WTC11 (cell line): ENCODE measurements around the gene TMEM164. TPM values are rescaled to one million over a fixed set of nuclear protein-coding genes. Genes with fewer than 3 reads are reported as not detected.

Experiments
- ATAC-seq: fragments of 200-7000 bp; cut with Tn5 transposase; 2 replicates; pipeline ENCODE4 v1.10.0; 2021; ENCODE audit warnings: mild to moderate bottlenecking, moderate library complexity
- CTCF ChIA-PET: fragments of 300-600 bp; sonication (Branson Sonifier 250); formaldehyde crosslinking; loops from one replicate; lab custom pipeline; 2021; ENCODE audit warnings: antibody characterized with exemption; lab: Charles Lee
- POLR2A ChIA-PET: fragments of 350-600 bp; sonication (Branson Sonifier 250); formaldehyde crosslinking; loops from one replicate; lab custom pipeline; 2021; ENCODE audit warnings: antibody characterized with exemption; lab: Charles Lee
- DNase-seq: peaks from one replicate; pipeline ENCODE4 v3.0.0; 2021; ENCODE audit warnings: low spot score
- H3K27ac Mint-ChIP-seq: 2 replicates; pipeline ENCODE4 v1.8.0; 2021; ENCODE audit warnings: mixed read lengths
- H3K27me3 Mint-ChIP-seq: 2 replicates; pipeline ENCODE4 v1.8.0; 2021; ENCODE audit warnings: low read depth, mild to moderate bottlenecking, moderate library complexity, mixed read lengths
- H3K36me3 Mint-ChIP-seq: 2 replicates; pipeline ENCODE4 v1.8.0; 2021; ENCODE audit warnings: mixed read lengths
- H3K4me1 Mint-ChIP-seq: 2 replicates; pipeline ENCODE4 v1.8.0; 2022; ENCODE audit warnings: mixed read lengths
- H3K4me3 Mint-ChIP-seq: 2 replicates; pipeline ENCODE4 v1.8.0; 2021; ENCODE audit warnings: mild to moderate bottlenecking, moderate library complexity, mixed read lengths
- H3K9me3 Mint-ChIP-seq: 2 replicates; pipeline ENCODE4 v1.8.0; 2021; ENCODE audit warnings: mixed read lengths
- ETV6 ChIP-seq: sonication (generic); formaldehyde crosslinking; IDR thresholded peaks from 2 replicates; pipeline ENCODE4 v1.8.1; 2022; ENCODE audit warnings: mild to moderate bottlenecking, missing genetic modification reagents
- GRHL2 ChIP-seq: fragments of 250-450 bp; sonication (Bioruptor Pico); IDR thresholded peaks from 2 replicates; pipeline ENCODE4 v1.8.0; 2022; ENCODE audit warnings: mild to moderate bottlenecking, moderate library complexity; ENCODE audit not compliant: insufficient replicate concordance, severe bottlenecking
- IRF2 ChIP-seq: sonication (generic); formaldehyde crosslinking; IDR thresholded peaks from 2 replicates; pipeline ENCODE4 v1.8.0; 2022; ENCODE audit warnings: low read depth, missing genetic modification reagents, borderline replicate concordance
- MYBL2 ChIP-seq: sonication (generic); formaldehyde crosslinking; IDR thresholded peaks from 2 replicates; pipeline ENCODE4 v1.8.1; 2023; ENCODE audit warnings: mild to moderate bottlenecking, moderate library complexity, missing genetic modification reagents
- NFE2L1 ChIP-seq: sonication (generic); formaldehyde crosslinking; IDR thresholded peaks from 2 replicates; pipeline ENCODE4 v1.8.1; 2023; ENCODE audit warnings: missing genetic modification reagents
- NR1H2 ChIP-seq: sonication (generic); formaldehyde crosslinking; IDR thresholded peaks from 2 replicates; pipeline ENCODE4 v1.9.0; 2021; ENCODE audit warnings: mild to moderate bottlenecking, moderate library complexity, missing genetic modification reagents
- RELA ChIP-seq: sonication (generic); formaldehyde crosslinking; IDR thresholded peaks from 2 replicates; pipeline ENCODE4 v1.8.1; 2022; ENCODE audit warnings: missing genetic modification reagents, mild to moderate bottlenecking, borderline replicate concordance
- RORB ChIP-seq: fragments of 250-450 bp; sonication (Bioruptor Pico); IDR thresholded peaks from 2 replicates; pipeline ENCODE4 v1.9.0; 2021; ENCODE audit warnings: mild to moderate bottlenecking
- SOX15 ChIP-seq: fragments of 250-450 bp; sonication (Bioruptor Pico); IDR thresholded peaks from 2 replicates; pipeline ENCODE4 v1.9.0; 2021; ENCODE audit warnings: mild to moderate bottlenecking
- SP1 ChIP-seq: sonication (generic); formaldehyde crosslinking; conservative IDR thresholded peaks from 2 replicates; pipeline ENCODE4 v1.8.1; 2022; ENCODE audit warnings: missing genetic modification reagents
- TEAD1 ChIP-seq: sonication (generic); formaldehyde crosslinking; IDR thresholded peaks from 2 replicates; pipeline ENCODE4 v1.8.0; 2022; ENCODE audit warnings: mild to moderate bottlenecking, missing genetic modification reagents
- ZNF416 ChIP-seq: fragments of 250-450 bp; sonication (Bioruptor Pico); IDR thresholded peaks from 2 replicates; pipeline ENCODE4 v1.9.0; 2021; ENCODE audit warnings: mild to moderate bottlenecking, inconsistent platforms
- total RNA-seq: library from RNA; stranded (reverse); gene quantifications from 3 replicates; pipeline ENCODE4 v1.2.3, GENCODE V29; 2021
- TF ChIP-seq, protein P1 (sequence below): sonication (generic); formaldehyde crosslinking; IDR thresholded peaks from 2 replicates; pipeline ENCODE4 v1.8.0; 2022; ENCODE audit warnings: mild to moderate bottlenecking, missing genetic modification reagents
- TF ChIP-seq, protein P2 (sequence below): sonication (generic); formaldehyde crosslinking; IDR thresholded peaks from 2 replicates; pipeline ENCODE4 v1.8.0; 2023; ENCODE audit warnings: missing genetic modification reagents, mild to moderate bottlenecking, borderline replicate concordance
- TF ChIP-seq, protein P3 (sequence below): sonication (generic); formaldehyde crosslinking; conservative IDR thresholded peaks from 2 replicates; pipeline ENCODE4 v1.8.1; 2023; ENCODE audit warnings: mild to moderate bottlenecking, low read depth, missing genetic modification reagents, moderate library complexity
- TF ChIP-seq, protein P4 (sequence below): fragments of 250-450 bp; sonication (Bioruptor Pico); conservative IDR thresholded peaks from 2 replicates; pipeline ENCODE4 v1.9.0; 2021; ENCODE audit warnings: mild to moderate bottlenecking
- TF ChIP-seq, protein P5 (sequence below): fragments of 250-450 bp; sonication (Bioruptor Pico); IDR thresholded peaks from 2 replicates; pipeline ENCODE4 v1.9.0; 2021; ENCODE audit warnings: moderate library complexity, mild to moderate bottlenecking, inconsistent platforms, borderline replicate concordance
- TF ChIP-seq, protein P6 (sequence below): sonication (generic); formaldehyde crosslinking; IDR thresholded peaks from 2 replicates; pipeline ENCODE4 v1.8.1; 2023; ENCODE audit warnings: mild to moderate bottlenecking, missing genetic modification reagents

Gene TMEM164
- total RNA-seq, 1 experiment from 2014 or later: 16.0 TPM

GRCh38 chrX:110042496-110042895, 39.6 kb downstream of the TMEM164 start:
- H3K27ac Mint-ChIP-seq: no peak overlapping the region
- peaks cover 24% of the 10 kb centered on the region for H3K4me1 Mint-ChIP-seq
- no peak for TF ChIP-seq ETV6 (CRISPR knock-in tag)
- no peak for TF ChIP-seq IRF2 (CRISPR knock-in tag)
- no peak for TF ChIP-seq ZNF416
- no peak overlapping the region for H3K4me3 Mint-ChIP-seq
- ChIA-PET POLR2A (no interaction called here), CTCF (no interaction called here)
- no peak for DNase-seq
- H3K9me3 Mint-ChIP-seq: no peaks in the 10 kb centered on the region
- no peak for ATAC-seq
- no peaks in the 10 kb centered on the region for H3K36me3 Mint-ChIP-seq
- H3K27me3 Mint-ChIP-seq: no peaks in the 10 kb centered on the region

- H3K27me3 Mint-ChIP-seq: no peaks in the 10 kb centered on the region
- ATAC-seq (no peak), DNase-seq (no peak)
- no peak overlapping the region for H3K4me3 Mint-ChIP-seq
- no peak overlapping the region for H3K27ac Mint-ChIP-seq
- H3K4me1 Mint-ChIP-seq: peaks cover 24% of the 10 kb centered on the region
- POLR2A ChIA-PET: no interaction called here
- H3K9me3 Mint-ChIP-seq: no peaks in the 10 kb centered on the region
- CTCF ChIA-PET: no interaction called here
- TF ChIP-seq, protein P1, sequence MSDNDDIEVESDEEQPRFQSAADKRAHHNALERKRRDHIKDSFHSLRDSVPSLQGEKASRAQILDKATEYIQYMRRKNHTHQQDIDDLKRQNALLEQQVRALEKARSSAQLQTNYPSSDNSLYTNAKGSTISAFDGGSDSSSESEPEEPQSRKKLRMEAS (CRISPR knock-in tag): no peak
- TF ChIP-seq, protein P2, sequence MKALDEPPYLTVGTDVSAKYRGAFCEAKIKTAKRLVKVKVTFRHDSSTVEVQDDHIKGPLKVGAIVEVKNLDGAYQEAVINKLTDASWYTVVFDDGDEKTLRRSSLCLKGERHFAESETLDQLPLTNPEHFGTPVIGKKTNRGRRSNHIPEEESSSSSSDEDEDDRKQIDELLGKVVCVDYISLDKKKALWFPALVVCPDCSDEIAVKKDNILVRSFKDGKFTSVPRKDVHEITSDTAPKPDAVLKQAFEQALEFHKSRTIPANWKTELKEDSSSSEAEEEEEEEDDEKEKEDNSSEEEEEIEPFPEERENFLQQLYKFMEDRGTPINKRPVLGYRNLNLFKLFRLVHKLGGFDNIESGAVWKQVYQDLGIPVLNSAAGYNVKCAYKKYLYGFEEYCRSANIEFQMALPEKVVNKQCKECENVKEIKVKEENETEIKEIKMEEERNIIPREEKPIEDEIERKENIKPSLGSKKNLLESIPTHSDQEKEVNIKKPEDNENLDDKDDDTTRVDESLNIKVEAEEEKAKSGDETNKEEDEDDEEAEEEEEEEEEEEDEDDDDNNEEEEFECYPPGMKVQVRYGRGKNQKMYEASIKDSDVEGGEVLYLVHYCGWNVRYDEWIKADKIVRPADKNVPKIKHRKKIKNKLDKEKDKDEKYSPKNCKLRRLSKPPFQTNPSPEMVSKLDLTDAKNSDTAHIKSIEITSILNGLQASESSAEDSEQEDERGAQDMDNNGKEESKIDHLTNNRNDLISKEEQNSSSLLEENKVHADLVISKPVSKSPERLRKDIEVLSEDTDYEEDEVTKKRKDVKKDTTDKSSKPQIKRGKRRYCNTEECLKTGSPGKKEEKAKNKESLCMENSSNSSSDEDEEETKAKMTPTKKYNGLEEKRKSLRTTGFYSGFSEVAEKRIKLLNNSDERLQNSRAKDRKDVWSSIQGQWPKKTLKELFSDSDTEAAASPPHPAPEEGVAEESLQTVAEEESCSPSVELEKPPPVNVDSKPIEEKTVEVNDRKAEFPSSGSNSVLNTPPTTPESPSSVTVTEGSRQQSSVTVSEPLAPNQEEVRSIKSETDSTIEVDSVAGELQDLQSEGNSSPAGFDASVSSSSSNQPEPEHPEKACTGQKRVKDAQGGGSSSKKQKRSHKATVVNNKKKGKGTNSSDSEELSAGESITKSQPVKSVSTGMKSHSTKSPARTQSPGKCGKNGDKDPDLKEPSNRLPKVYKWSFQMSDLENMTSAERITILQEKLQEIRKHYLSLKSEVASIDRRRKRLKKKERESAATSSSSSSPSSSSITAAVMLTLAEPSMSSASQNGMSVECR: no peak
- no peak for TF ChIP-seq NFE2L1 (CRISPR knock-in tag)
- TF ChIP-seq NR1H2: no peak
- TF ChIP-seq, protein P3, sequence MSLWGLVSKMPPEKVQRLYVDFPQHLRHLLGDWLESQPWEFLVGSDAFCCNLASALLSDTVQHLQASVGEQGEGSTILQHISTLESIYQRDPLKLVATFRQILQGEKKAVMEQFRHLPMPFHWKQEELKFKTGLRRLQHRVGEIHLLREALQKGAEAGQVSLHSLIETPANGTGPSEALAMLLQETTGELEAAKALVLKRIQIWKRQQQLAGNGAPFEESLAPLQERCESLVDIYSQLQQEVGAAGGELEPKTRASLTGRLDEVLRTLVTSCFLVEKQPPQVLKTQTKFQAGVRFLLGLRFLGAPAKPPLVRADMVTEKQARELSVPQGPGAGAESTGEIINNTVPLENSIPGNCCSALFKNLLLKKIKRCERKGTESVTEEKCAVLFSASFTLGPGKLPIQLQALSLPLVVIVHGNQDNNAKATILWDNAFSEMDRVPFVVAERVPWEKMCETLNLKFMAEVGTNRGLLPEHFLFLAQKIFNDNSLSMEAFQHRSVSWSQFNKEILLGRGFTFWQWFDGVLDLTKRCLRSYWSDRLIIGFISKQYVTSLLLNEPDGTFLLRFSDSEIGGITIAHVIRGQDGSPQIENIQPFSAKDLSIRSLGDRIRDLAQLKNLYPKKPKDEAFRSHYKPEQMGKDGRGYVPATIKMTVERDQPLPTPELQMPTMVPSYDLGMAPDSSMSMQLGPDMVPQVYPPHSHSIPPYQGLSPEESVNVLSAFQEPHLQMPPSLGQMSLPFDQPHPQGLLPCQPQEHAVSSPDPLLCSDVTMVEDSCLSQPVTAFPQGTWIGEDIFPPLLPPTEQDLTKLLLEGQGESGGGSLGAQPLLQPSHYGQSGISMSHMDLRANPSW (CRISPR knock-in tag): no peak
- TF ChIP-seq SOX15 (CRISPR knock-in tag): no peak
- no peak for TF ChIP-seq TEAD1 (CRISPR knock-in tag)
- TF ChIP-seq, protein P4, sequence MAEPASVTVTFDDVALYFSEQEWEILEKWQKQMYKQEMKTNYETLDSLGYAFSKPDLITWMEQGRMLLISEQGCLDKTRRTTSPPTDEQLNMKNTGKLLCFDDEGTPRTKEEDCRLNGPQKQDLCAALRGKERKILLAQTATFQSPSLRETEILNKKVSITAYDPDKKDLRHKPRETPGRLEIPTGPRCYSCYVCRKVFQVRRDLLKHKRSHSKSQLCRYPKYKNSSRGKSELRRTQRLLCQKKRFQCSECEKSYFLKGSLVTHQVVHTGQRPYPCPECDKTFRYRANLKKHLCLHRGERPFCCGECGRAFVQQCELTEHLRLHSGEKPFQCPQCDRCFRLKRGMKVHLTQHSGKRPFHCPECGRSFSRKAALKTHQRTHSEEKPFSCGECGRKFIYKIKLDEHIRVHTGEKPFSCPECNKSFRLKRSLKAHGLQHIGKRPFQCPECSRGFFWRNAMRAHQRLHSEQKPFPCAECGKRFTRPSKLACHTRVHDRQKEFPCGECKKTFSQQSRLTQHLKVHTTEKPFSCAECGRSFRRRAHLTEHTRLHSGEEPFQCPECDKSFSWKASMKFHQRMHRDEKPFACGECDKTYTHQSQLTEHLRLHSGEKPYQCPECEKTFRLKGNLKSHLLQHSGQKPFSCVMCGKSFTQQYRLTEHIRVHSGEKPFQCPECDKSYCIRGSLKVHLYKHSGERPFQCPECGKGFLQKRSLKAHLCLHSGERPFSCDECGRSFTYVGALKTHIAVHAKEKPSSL: no peak
- TF ChIP-seq RELA (CRISPR knock-in tag): no peak
- TF ChIP-seq, protein P5, sequence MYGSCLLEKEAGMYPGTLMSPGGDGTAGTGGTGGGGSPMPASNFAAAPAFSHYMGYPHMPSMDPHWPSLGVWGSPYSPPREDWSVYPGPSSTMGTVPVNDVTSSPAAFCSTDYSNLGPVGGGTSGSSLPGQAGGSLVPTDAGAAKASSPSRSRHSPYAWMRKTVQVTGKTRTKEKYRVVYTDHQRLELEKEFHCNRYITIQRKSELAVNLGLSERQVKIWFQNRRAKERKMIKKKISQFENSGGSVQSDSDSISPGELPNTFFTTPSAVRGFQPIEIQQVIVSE (CRISPR knock-in tag): no peak
- no peak for TF ChIP-seq RORB (CRISPR knock-in tag)
- no peak for TF ChIP-seq SP1
- no peak for TF ChIP-seq MYBL2
- TF ChIP-seq, protein P6, sequence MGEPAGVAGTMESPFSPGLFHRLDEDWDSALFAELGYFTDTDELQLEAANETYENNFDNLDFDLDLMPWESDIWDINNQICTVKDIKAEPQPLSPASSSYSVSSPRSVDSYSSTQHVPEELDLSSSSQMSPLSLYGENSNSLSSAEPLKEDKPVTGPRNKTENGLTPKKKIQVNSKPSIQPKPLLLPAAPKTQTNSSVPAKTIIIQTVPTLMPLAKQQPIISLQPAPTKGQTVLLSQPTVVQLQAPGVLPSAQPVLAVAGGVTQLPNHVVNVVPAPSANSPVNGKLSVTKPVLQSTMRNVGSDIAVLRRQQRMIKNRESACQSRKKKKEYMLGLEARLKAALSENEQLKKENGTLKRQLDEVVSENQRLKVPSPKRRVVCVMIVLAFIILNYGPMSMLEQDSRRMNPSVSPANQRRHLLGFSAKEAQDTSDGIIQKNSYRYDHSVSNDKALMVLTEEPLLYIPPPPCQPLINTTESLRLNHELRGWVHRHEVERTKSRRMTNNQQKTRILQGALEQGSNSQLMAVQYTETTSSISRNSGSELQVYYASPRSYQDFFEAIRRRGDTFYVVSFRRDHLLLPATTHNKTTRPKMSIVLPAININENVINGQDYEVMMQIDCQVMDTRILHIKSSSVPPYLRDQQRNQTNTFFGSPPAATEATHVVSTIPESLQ (CRISPR knock-in tag): no peak
- no peak for TF ChIP-seq GRHL2 (CRISPR knock-in tag)
- no peaks in the 10 kb centered on the region for H3K36me3 Mint-ChIP-seq
Observed at GRCh38 chrX:110043506-110043905, 40.6 kb downstream of the TMEM164 start.
